ENCODE measurements around the gene EHD4. TPM values are rescaled to one million over a fixed set of nuclear protein-coding genes. Genes with fewer than 3 reads are reported as not detected.
A peak's percentile ranks its signal among the peaks of the same experiment; 100 is the strongest.

Gene EHD4
- total RNA-seq, 1 experiment from 2014 or later = 20.2 TPM

DNA sequence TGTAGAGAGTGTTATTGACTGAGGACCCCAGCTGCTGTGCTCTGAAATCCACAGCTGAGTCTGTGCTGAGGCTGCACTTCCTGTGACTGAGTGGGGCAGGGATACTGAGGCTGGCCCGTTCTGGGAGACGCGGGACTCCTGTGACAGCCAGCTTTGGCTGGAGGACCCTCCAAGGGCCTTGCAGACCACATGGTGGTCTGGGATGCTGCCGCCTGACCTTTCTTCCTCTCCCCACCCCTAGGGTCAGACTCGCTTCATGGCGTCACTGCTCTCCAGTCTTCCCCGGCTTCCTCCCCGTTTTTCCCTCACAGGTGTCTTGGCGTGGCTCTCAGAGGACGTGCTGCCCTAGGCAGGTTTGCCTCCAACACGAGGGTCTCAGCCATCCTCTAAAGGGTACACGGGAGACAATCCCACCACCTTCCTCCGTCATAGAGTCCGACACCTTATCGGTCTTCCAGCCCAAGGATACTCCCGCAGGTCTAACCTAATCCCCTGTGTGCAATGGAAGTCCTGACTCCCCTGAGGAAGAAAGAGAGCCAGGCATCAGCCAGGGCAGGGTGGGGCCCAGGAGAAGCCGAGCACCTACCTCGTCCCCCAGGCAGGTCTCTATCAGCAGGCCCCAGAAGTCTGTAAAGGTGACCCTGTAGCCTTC lies 19.9 kb upstream of the EHD4 start:
- no TSS peak for BruUV-seq (replicated peaks)
- Mint-ChIP-seq H3K9me3 (ENCODE audit: low read depth, unreplicated experiment) (no peaks in the 10 kb centered on the region), H3K27me3 (ENCODE audit: unreplicated experiment) (no peaks in the 10 kb centered on the region), H3K4me1 (ENCODE audit: low read depth, unreplicated experiment) (no peaks in the 10 kb centered on the region), H3K27ac (ENCODE audit: unreplicated experiment) (no peak overlapping the region), H3K36me3 (ENCODE audit: insufficient read depth, unreplicated experiment) (no peaks in the 10 kb centered on the region), H3K4me3 (ENCODE audit: low read depth, unreplicated experiment) (no peak overlapping the region)
- CTCF ChIA-PET = no interaction called here
- intact Hi-C loops (cut with micrococcal nuclease; ENCODE audit: unreplicated experiment) = no loop called here
- DNase-seq = no peak
- TF ChIP-seq, protein P1, sequence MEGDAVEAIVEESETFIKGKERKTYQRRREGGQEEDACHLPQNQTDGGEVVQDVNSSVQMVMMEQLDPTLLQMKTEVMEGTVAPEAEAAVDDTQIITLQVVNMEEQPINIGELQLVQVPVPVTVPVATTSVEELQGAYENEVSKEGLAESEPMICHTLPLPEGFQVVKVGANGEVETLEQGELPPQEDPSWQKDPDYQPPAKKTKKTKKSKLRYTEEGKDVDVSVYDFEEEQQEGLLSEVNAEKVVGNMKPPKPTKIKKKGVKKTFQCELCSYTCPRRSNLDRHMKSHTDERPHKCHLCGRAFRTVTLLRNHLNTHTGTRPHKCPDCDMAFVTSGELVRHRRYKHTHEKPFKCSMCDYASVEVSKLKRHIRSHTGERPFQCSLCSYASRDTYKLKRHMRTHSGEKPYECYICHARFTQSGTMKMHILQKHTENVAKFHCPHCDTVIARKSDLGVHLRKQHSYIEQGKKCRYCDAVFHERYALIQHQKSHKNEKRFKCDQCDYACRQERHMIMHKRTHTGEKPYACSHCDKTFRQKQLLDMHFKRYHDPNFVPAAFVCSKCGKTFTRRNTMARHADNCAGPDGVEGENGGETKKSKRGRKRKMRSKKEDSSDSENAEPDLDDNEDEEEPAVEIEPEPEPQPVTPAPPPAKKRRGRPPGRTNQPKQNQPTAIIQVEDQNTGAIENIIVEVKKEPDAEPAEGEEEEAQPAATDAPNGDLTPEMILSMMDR (IDR thresholded peaks at IDR 0.05; ENCODE audit: unreplicated experiment) = no peak

DNA sequence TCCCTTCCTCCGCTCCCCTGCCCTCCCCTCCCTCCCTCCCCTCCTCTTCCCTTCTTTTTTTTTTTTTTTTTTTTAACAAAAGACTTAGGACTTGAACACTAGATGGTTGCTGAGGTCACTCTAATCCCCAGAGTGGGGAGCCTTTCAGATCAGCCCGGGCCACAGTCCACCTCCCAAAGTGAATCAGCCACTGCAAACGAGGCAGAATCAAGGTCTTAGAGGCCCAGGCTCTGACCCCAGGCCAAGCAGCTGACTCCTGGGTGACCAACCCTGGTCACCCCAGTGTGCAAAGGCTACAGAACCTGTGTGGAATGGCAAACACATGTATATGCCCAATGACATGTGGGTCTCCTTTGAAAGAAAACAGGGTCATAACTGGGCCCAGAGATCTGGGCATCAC lies 18.3 kb upstream of the EHD4 start:
- DNase-seq = no peak
- TF ChIP-seq, protein P1 (IDR thresholded peaks at IDR 0.05; ENCODE audit: unreplicated experiment) = no peak
- no peaks in the 10 kb centered on the region for H3K4me1 Mint-ChIP-seq (ENCODE audit: low read depth, unreplicated experiment)
- H3K9me3 Mint-ChIP-seq (ENCODE audit: low read depth, unreplicated experiment) = no peaks in the 10 kb centered on the region
- CTCF ChIA-PET = interaction anchor here (0.9 kb wide), 1 partner anchor 67 kb away, joined by 3 read pairs; no protein-coding TSS in a partner anchor
- no peaks in the 10 kb centered on the region for H3K27me3 Mint-ChIP-seq (ENCODE audit: unreplicated experiment)
- H3K27ac Mint-ChIP-seq (ENCODE audit: unreplicated experiment) = no peak overlapping the region
- intact Hi-C loops (cut with micrococcal nuclease; ENCODE audit: unreplicated experiment) = no loop called here
- H3K36me3 Mint-ChIP-seq (ENCODE audit: insufficient read depth, unreplicated experiment) = no peaks in the 10 kb centered on the region
- no peak overlapping the region for H3K4me3 Mint-ChIP-seq (ENCODE audit: low read depth, unreplicated experiment)
- no TSS peak for BruUV-seq (replicated peaks)

DNA sequence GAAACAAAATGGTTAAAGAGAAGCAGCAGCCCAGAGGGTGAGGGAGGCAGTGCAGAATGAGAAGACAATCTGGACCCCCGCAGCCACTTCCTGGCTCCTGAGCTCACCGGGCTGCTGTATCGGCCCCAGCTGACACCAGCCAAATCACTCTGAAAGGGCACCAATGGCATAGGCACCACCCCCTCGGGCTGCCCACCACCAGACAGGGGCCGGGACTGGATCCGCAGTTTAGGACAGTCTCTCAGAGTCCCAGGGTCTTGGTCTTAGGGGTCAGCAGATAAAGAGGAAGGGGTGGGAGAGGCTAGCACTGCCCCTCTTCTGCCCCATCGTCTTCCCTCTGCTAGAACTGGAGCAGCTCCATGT lies 17.9 kb upstream of the EHD4 start:
- CTCF ChIA-PET = interaction anchor here (0.9 to 1.2 kb wide), 2 partner anchors 67 kb away, joined by 3 to 7 read pairs; no protein-coding TSS in a partner anchor
- intact Hi-C loops (cut with micrococcal nuclease; ENCODE audit: unreplicated experiment) = no loop called here

DNA sequence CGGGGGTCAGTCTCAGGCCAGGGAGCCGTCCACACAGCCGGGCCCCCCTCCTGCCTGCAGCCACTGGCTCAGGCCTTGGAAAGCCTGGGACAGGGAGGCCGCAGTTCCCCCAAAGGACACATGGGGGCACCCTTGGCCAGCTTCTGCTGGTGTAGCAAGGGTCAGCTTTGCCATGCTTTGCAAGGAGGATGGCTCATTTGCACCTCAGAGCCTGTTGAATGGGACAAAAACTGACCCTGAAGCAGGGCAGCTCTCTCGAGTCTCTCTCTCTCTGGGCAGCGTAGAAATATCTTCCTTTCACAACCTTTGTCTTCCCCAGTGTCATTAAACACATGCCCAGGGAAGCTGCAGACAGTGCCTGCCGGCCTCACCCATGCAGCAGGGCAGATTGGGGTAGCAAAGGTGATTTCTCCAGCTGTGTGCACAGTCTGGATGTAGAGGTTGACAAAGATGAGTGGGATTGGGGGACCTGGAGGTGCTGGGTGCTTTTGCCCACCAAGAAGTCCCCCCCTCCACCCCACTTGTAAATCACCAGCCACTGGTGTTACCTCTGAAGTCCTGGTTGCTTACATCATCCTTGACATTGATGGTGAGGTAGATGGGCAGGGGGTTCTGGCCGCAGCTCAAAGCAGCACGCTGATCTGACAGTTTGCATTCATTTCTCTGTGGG lies 17.4 kb upstream of the EHD4 start:
- TF ChIP-seq, protein P1 (IDR thresholded peaks at IDR 0.05; ENCODE audit: unreplicated experiment) = peak; percentile 74
- Mint-ChIP-seq H3K9me3 (ENCODE audit: low read depth, unreplicated experiment) (no peaks in the 10 kb centered on the region), H3K27ac (ENCODE audit: unreplicated experiment) (no peak overlapping the region), H3K36me3 (ENCODE audit: insufficient read depth, unreplicated experiment) (no peaks in the 10 kb centered on the region), H3K4me3 (ENCODE audit: low read depth, unreplicated experiment) (no peak overlapping the region), H3K4me1 (ENCODE audit: low read depth, unreplicated experiment) (no peaks in the 10 kb centered on the region), H3K27me3 (ENCODE audit: unreplicated experiment) (no peaks in the 10 kb centered on the region)
- intact Hi-C loops (cut with micrococcal nuclease; ENCODE audit: unreplicated experiment) = loop anchor here (1.0 to 5.0 kb wide), 2 partner anchors 70 to 148 kb away; no protein-coding TSS in a partner anchor
- DNase-seq = peak; percentile 88
- CTCF ChIA-PET = interaction anchor here (0.5 to 1.2 kb wide), 3 partner anchors 21 to 95 kb away, joined by 3 to 7 read pairs (median 4); no protein-coding TSS in a partner anchor
- BruUV-seq (replicated peaks) = no TSS peak

More for the DNA sequence above, 17.9 kb upstream of the EHD4 start:
- Mint-ChIP-seq H3K4me3 (ENCODE audit: low read depth, unreplicated experiment) (no peak overlapping the region), H3K4me1 (ENCODE audit: low read depth, unreplicated experiment) (no peaks in the 10 kb centered on the region), H3K9me3 (ENCODE audit: low read depth, unreplicated experiment) (no peaks in the 10 kb centered on the region), H3K27ac (ENCODE audit: unreplicated experiment) (no peak overlapping the region), H3K27me3 (ENCODE audit: unreplicated experiment) (no peaks in the 10 kb centered on the region), H3K36me3 (ENCODE audit: insufficient read depth, unreplicated experiment) (no peaks in the 10 kb centered on the region)
- DNase-seq = no peak
- TF ChIP-seq, protein P1 (IDR thresholded peaks at IDR 0.05; ENCODE audit: unreplicated experiment) = no peak
- BruUV-seq (replicated peaks) = no TSS peak

Data from Calu3 (cell line).